Measurements from ENCODE around the gene CTR9. TPM values are rescaled to one million over a fixed set of nuclear protein-coding genes. Genes with fewer than 3 reads are reported as not detected.

The CTR9 gene
- polyA plus RNA-seq, 4 donors, result 59.1 to 73.0 (median 68.0) TPM

- DNase-seq (ENCODE audit: low read depth in 4 of 4, low spot score in 3 of 4), result no peak
Observed at GRCh38 chr11:10742460-10743208, 8.4 kb upstream of the CTR9 start.

GRCh38 chr11:10743354-10744000, 7.6 kb upstream of the CTR9 start:
- no peak for DNase-seq (ENCODE audit: low read depth in 4 of 4, low spot score in 3 of 4)

GRCh38 chr11:10744206-10744605, 6.8 kb upstream of the CTR9 start:
- DNase-seq (ENCODE audit: low read depth in 4 of 4, low spot score in 3 of 4), result no peak

GRCh38 chr11:10746871-10747270, 4.2 kb upstream of the CTR9 start:
- no peak for DNase-seq (ENCODE audit: low read depth in 4 of 4, low spot score in 3 of 4)

- DNase-seq (ENCODE audit: low read depth in 4 of 4, low spot score in 3 of 4), result no peak
Observed at GRCh38 chr11:10747733-10748132, 3.3 kb upstream of the CTR9 start.

GRCh38 chr11:10749476-10749875, 1.6 kb upstream of the CTR9 start:
- no peak for DNase-seq (ENCODE audit: low read depth in 4 of 4, low spot score in 3 of 4)

- no peak for DNase-seq (ENCODE audit: low read depth in 4 of 4, low spot score in 3 of 4)
Observed at GRCh38 chr11:10751581-10751940, 515 bp downstream of the CTR9 start.

GRCh38 chr11:10752061-10752460, 1.0 kb downstream of the CTR9 start:
- no peak for DNase-seq (ENCODE audit: low read depth in 4 of 4, low spot score in 3 of 4)

GRCh38 chr11:10752486-10752885, 1.4 kb downstream of the CTR9 start:
- no peak for DNase-seq (ENCODE audit: low read depth in 4 of 4, low spot score in 3 of 4)

- no peak for DNase-seq (ENCODE audit: low read depth in 4 of 4, low spot score in 3 of 4)
Observed at GRCh38 chr11:10758957-10759356, 7.9 kb downstream of the CTR9 start.

GRCh38 chr11:10761085-10761698, 10.1 kb downstream of the CTR9 start:
- DNase-seq (ENCODE audit: low read depth in 4 of 4, low spot score in 3 of 4), result no peak

- no peak for DNase-seq (ENCODE audit: low read depth in 4 of 4, low spot score in 3 of 4)
Observed at GRCh38 chr11:10762185-10762584, 11.1 kb downstream of the CTR9 start.

GRCh38 chr11:10762913-10763421, 11.9 kb downstream of the CTR9 start:
- no peak for DNase-seq (ENCODE audit: low read depth in 4 of 4, low spot score in 3 of 4)

- DNase-seq (ENCODE audit: low read depth in 4 of 4, low spot score in 3 of 4), result no peak
Observed at GRCh38 chr11:10763766-10764165, 12.7 kb downstream of the CTR9 start.

- no peak for DNase-seq (ENCODE audit: low read depth in 4 of 4, low spot score in 3 of 4)
Observed at GRCh38 chr11:10764412-10764811, 13.4 kb downstream of the CTR9 start.

- no peak for DNase-seq (ENCODE audit: low read depth in 4 of 4, low spot score in 3 of 4)
Observed at GRCh38 chr11:10770626-10771254, 19.7 kb downstream of the CTR9 start.

- no peak for DNase-seq (ENCODE audit: low read depth in 4 of 4, low spot score in 3 of 4)
Observed at GRCh38 chr11:10771457-10771856, 20.4 kb downstream of the CTR9 start.

- DNase-seq (ENCODE audit: low read depth in 4 of 4, low spot score in 3 of 4), result no peak
Observed at GRCh38 chr11:10774811-10775210, 23.8 kb downstream of the CTR9 start.

GRCh38 chr11:10777393-10777793, 26.3 kb downstream of the CTR9 start:
- DNase-seq (ENCODE audit: low read depth in 4 of 4, low spot score in 3 of 4), result no peak

- DNase-seq (ENCODE audit: low read depth in 4 of 4, low spot score in 3 of 4), result no peak
Observed at GRCh38 chr11:10777806-10778205, 26.8 kb downstream of the CTR9 start.

GRCh38 chr11:10778217-10778970, 27.3 kb downstream of the CTR9 start:
- no peak for DNase-seq (ENCODE audit: low read depth in 4 of 4, low spot score in 3 of 4)

Data from right renal pelvis (tissue), 4 donors.